Measurements from ENCODE around the gene PRPF40A. TPM values are rescaled to one million over a fixed set of nuclear protein-coding genes. Genes with fewer than 3 reads are reported as not detected.

PRPF40A gene
- polyA plus RNA-seq, 1 donor (not counting 4 experiments of a cell fraction or from before 2014, with no cell fraction given): 104 TPM

DNA sequence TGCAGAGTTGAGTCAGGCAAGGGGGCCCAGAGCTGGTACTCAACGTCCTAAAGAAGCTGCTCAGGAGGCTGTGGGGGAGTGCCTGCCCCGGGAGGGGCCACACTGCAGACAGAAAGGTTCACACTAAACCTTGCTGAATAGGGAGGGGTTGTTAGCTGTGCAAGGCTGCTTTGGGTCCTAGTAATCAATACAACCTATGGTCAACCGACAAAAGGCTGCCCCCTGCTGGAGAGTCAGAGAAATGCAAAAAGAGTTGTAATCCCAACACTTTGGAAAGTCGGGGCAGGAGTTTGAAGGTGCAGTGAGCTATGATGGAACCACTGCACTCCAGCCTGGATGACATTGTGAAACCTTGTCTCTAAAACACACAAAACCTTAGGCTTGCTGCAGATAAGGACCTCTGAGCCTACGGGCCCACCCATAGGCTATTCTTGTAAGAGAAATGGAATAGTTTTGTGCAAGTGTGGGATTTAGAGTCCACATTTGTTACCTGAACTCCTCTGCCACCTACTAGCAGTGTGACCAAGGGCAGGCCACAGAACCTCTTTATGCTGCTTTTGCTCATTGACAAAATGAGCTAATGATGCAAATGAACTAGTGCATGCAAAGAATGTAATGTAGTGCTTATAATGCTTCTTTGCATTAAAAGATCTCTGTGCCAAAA lies 81.5 kb downstream of the PRPF40A start:
- no peaks in the 10 kb centered on the region for H3K79me2 ChIP-seq (ENCODE audit: control insufficient read depth, insufficient read depth, low read length)
- H3K4me3 ChIP-seq (ENCODE audit: control insufficient read depth in 2 of 3, extremely low read depth in 1 of 3, insufficient read depth in 2 of 3, low read depth in 1 of 3, low read length in 3 of 3): no peak overlapping the region
- no peak overlapping the region for H2AFZ ChIP-seq (ENCODE audit: control insufficient read depth, low read length)
- DNase-seq (ENCODE audit: low read depth, low spot score) (peak; percentile 21), FAIRE-seq (peak; percentile 36)
- TF ChIP-seq EZH2 (IDR thresholded peaks at IDR 0.05; ENCODE audit: low read length): no peak
- TF ChIP-seq, protein P1, sequence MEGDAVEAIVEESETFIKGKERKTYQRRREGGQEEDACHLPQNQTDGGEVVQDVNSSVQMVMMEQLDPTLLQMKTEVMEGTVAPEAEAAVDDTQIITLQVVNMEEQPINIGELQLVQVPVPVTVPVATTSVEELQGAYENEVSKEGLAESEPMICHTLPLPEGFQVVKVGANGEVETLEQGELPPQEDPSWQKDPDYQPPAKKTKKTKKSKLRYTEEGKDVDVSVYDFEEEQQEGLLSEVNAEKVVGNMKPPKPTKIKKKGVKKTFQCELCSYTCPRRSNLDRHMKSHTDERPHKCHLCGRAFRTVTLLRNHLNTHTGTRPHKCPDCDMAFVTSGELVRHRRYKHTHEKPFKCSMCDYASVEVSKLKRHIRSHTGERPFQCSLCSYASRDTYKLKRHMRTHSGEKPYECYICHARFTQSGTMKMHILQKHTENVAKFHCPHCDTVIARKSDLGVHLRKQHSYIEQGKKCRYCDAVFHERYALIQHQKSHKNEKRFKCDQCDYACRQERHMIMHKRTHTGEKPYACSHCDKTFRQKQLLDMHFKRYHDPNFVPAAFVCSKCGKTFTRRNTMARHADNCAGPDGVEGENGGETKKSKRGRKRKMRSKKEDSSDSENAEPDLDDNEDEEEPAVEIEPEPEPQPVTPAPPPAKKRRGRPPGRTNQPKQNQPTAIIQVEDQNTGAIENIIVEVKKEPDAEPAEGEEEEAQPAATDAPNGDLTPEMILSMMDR (optimal IDR thresholded peaks at IDR 0.05 in 1 of 3, IDR thresholded peaks at IDR 0.05 in 1 of 3, conservative IDR thresholded peaks at IDR 0.05 in 1 of 3; ENCODE audit: extremely low read depth in 1 of 3, insufficient read depth in 2 of 3, low read length in 3 of 3): peak; percentile 74 to 79 (median 75)
- no peaks in the 10 kb centered on the region for H4K20me1 ChIP-seq (ENCODE audit: control insufficient read depth, extremely low read depth, insufficient read depth, low read length)
- H3K36me3 ChIP-seq (ENCODE audit: control insufficient read depth in 2 of 2, extremely low read depth in 1 of 2, insufficient read depth in 2 of 2, low read length in 2 of 2): peaks cover 42 to 47% of the 10 kb centered on the region in 2 experiments
- H3K27ac ChIP-seq (ENCODE audit: control insufficient read depth, insufficient read depth, low read length): no peak overlapping the region
- no peaks in the 10 kb centered on the region for H3K27me3 ChIP-seq (ENCODE audit: control insufficient read depth, extremely low read depth, insufficient read depth, low read length)
- H3K9ac ChIP-seq (ENCODE audit: control insufficient read depth, extremely low read depth, insufficient read depth, low read length): no peak overlapping the region
- H3K4me2 ChIP-seq (ENCODE audit: control insufficient read depth, extremely low read depth, insufficient read depth, low read depth, low read length): no peak overlapping the region
- no peaks in the 10 kb centered on the region for H3K9me3 ChIP-seq (ENCODE audit: control insufficient read depth, low read depth, low read length)
- dilution Hi-C loops (cut with MboI; ENCODE audit: extremely low pct_ligation_motif_present, low sequenced_read_pairs): no loop called here
- H3K4me1 ChIP-seq (ENCODE audit: control insufficient read depth, extremely low read depth, insufficient read depth, low read length): no peaks in the 10 kb centered on the region
- H3K9me1 ChIP-seq (ENCODE audit: control insufficient read depth, extremely low read depth, insufficient read depth, low read length): no peaks in the 10 kb centered on the region

- Histone ChIP-seq H3K9me1 (ENCODE audit: control insufficient read depth, extremely low read depth, insufficient read depth, low read length) (no peaks in the 10 kb centered on the region), H3K27me3 (ENCODE audit: control insufficient read depth, extremely low read depth, insufficient read depth, low read length) (no peaks in the 10 kb centered on the region), H3K9ac (ENCODE audit: control insufficient read depth, extremely low read depth, insufficient read depth, low read length) (no peak overlapping the region), H4K20me1 (ENCODE audit: control insufficient read depth, extremely low read depth, insufficient read depth, low read length) (no peaks in the 10 kb centered on the region), H3K4me3 (ENCODE audit: control insufficient read depth in 2 of 3, extremely low read depth in 1 of 3, insufficient read depth in 2 of 3, low read depth in 1 of 3, low read length in 3 of 3) (no peak overlapping the region), H3K9me3 (ENCODE audit: control insufficient read depth, low read depth, low read length) (no peaks in the 10 kb centered on the region), H3K4me2 (ENCODE audit: control insufficient read depth, extremely low read depth, insufficient read depth, low read depth, low read length) (no peak overlapping the region), H3K27ac (ENCODE audit: control insufficient read depth, insufficient read depth, low read length) (no peak overlapping the region), H2AFZ (ENCODE audit: control insufficient read depth, low read length) (no peak overlapping the region), H3K36me3 (ENCODE audit: control insufficient read depth in 2 of 2, extremely low read depth in 1 of 2, insufficient read depth in 2 of 2, low read length in 2 of 2) (peaks cover 19 to 35% of the 10 kb centered on the region in 2 experiments), H3K4me1 (ENCODE audit: control insufficient read depth, extremely low read depth, insufficient read depth, low read length) (no peaks in the 10 kb centered on the region), H3K79me2 (ENCODE audit: control insufficient read depth, insufficient read depth, low read length) (no peaks in the 10 kb centered on the region)
- TF ChIP-seq, protein P1 (optimal IDR thresholded peaks at IDR 0.05 in 1 of 3, IDR thresholded peaks at IDR 0.05 in 1 of 3, conservative IDR thresholded peaks at IDR 0.05 in 1 of 3; ENCODE audit: extremely low read depth in 1 of 3, insufficient read depth in 2 of 3, low read length in 3 of 3): no peak
- no peak for TF ChIP-seq EZH2 (IDR thresholded peaks at IDR 0.05; ENCODE audit: low read length)
- DNase-seq (ENCODE audit: low read depth, low spot score) (no peak), FAIRE-seq (no peak)
- dilution Hi-C loops (cut with MboI; ENCODE audit: extremely low pct_ligation_motif_present, low sequenced_read_pairs): no loop called here
Observed at GRCh38 chr2:152632736-152633135, 84.5 kb downstream of the PRPF40A start.

Measured in keratinocyte (primary cell).